ENCODE measurements around the gene RAD51B. TPM values are rescaled to one million over a fixed set of nuclear protein-coding genes. Genes with fewer than 3 reads are reported as not detected.
A peak's percentile ranks its signal among the peaks of the same experiment; 100 is the strongest.

RAD51B gene
- total RNA-seq, 6 donors from 2014 or later = 10.6 to 63.9 (median 18.4) TPM

- no peak overlapping the region for H3K27ac ChIP-seq
- H3K4me3 ChIP-seq = no peak overlapping the region
- WGBS, 2 donors = 75 to 91% methylated on average over 2 of the region's 2 CpGs
- no peaks in the 10 kb centered on the region for H3K4me1 ChIP-seq
- DNase-seq (no peak), ATAC-seq (ENCODE audit: low FRiP score in 2 of 2) (no peak)
- no peaks in the 10 kb centered on the region for H3K36me3 ChIP-seq
- no peaks in the 10 kb centered on the region for H3K27me3 ChIP-seq
- TF ChIP-seq CTCF (IDR thresholded peaks at IDR 0.05) = no peak
- no peak for TF ChIP-seq POLR2AphosphoS5 (IDR thresholded peaks at IDR 0.05)
- H3K9me3 ChIP-seq = peaks cover 0 to 3% (median 0%) of the 10 kb centered on the region in 4 donors
These were observed 132.8 kb downstream of the RAD51B start for GRCh38 chr14:67952381-67952780.

GRCh38 chr14:67952786-67953185 is 133.2 kb downstream of the RAD51B start:
- ATAC-seq (ENCODE audit: low FRiP score in 2 of 2) (no peak), DNase-seq (no peak)
- H3K4me1 ChIP-seq = no peaks in the 10 kb centered on the region
- H3K27ac ChIP-seq = no peak overlapping the region
- TF ChIP-seq CTCF (IDR thresholded peaks at IDR 0.05) (no peak), POLR2A (IDR thresholded peaks at IDR 0.05) (no peak), POLR2AphosphoS5 (IDR thresholded peaks at IDR 0.05) (no peak), EP300 (IDR thresholded peaks at IDR 0.05) (no peak)
- peaks cover 0 to 3% (median 0%) of the 10 kb centered on the region in 4 donors for H3K9me3 ChIP-seq
- H3K27me3 ChIP-seq = no peaks in the 10 kb centered on the region
- H3K4me3 ChIP-seq = no peak overlapping the region
- no peaks in the 10 kb centered on the region for H3K36me3 ChIP-seq

- Histone ChIP-seq H3K4me1 (no peaks in the 10 kb centered on the region), H3K27ac (no peak overlapping the region), H3K9me3 (no peaks in the 10 kb centered on the region), H3K27me3 (no peaks in the 10 kb centered on the region), H3K36me3 (no peaks in the 10 kb centered on the region), H3K4me3 (no peak overlapping the region)
- no peak for DNase-seq
- TF ChIP-seq POLR2A (IDR thresholded peaks at IDR 0.05) (no peak), CTCF (IDR thresholded peaks at IDR 0.05) (no peak), POLR2AphosphoS5 (IDR thresholded peaks at IDR 0.05) (no peak), EP300 (IDR thresholded peaks at IDR 0.05) (no peak)
- no peak for ATAC-seq (ENCODE audit: low FRiP score in 2 of 2)
These were observed 135.7 kb downstream of the RAD51B start for GRCh38 chr14:67955261-67955660.

- 40 to 62% methylated on average over 3 of the region's 3 CpGs for WGBS, 2 donors
- ATAC-seq (ENCODE audit: low FRiP score in 2 of 2) = no peak
- Histone ChIP-seq H3K4me1 (peaks cover 5 to 14% (median 11%) of the 10 kb centered on the region in 4 donors), H3K9me3 (no peaks in the 10 kb centered on the region), H3K4me3 (no peak overlapping the region), H3K27me3 (no peaks in the 10 kb centered on the region), H3K36me3 (no peaks in the 10 kb centered on the region), H3K27ac (no peak overlapping the region)
- TF ChIP-seq CTCF (IDR thresholded peaks at IDR 0.05) (no peak), POLR2A (IDR thresholded peaks at IDR 0.05) (no peak), POLR2AphosphoS5 (IDR thresholded peaks at IDR 0.05) (no peak), EP300 (IDR thresholded peaks at IDR 0.05) (no peak)
- no peak for DNase-seq
These were observed 138.4 kb downstream of the RAD51B start for GRCh38 chr14:67957946-67958345.

GRCh38 chr14:67961676-67962075 is 142.1 kb downstream of the RAD51B start:
- DNase-seq (no peak), ATAC-seq (ENCODE audit: low FRiP score in 2 of 2) (no peak)
- TF ChIP-seq CTCF (IDR thresholded peaks at IDR 0.05) (no peak), POLR2AphosphoS5 (IDR thresholded peaks at IDR 0.05) (no peak), EP300 (IDR thresholded peaks at IDR 0.05) (no peak), POLR2A (IDR thresholded peaks at IDR 0.05) (no peak)
- Histone ChIP-seq H3K27ac (peak overlapping the region in 2 of 4 donors; percentile 8 to 77), H3K27me3 (no peaks in the 10 kb centered on the region), H3K4me1 (peaks cover 25 to 39% (median 34%) of the 10 kb centered on the region in 4 donors), H3K4me3 (no peak overlapping the region), H3K9me3 (no peaks in the 10 kb centered on the region), H3K36me3 (no peaks in the 10 kb centered on the region)
- 85 to 86% methylated on average over 2 of the region's 2 CpGs for WGBS, 2 donors

Measured in upper lobe of left lung (tissue), 6 donors.